H1 (cell line): ENCODE measurements around the gene NMRAL1.

ENCODE experiments used
- BCL11A ChIP-seq, 2 experiments: IDR thresholded peaks; one replicate each; pipeline ENCODE4 v1.6.1; 2011; ENCODE audit warnings: low read depth in 2 of 2, low read length in 2 of 2, mild to moderate bottlenecking in 2 of 2
- JUN ChIP-seq: IDR thresholded peaks from 2 replicates; pipeline ENCODE4 v1.6.1; 2011; ENCODE audit warnings: low read depth, mild to moderate bottlenecking, improper control_type of control experiment, low read length
- KDM5A ChIP-seq: fragments of 200-600 bp; IDR thresholded peaks from 2 replicates; pipeline ENCODE4 v1.7.1; 2012; ENCODE audit warnings: mild to moderate bottlenecking, low read length, inconsistent platforms, mixed read lengths
- NRF1 ChIP-seq: IDR thresholded peaks from 2 replicates; pipeline ENCODE4 v1.6.1; 2011; ENCODE audit warnings: mild to moderate bottlenecking, low read depth, low read length, improper control_type of control experiment
- POLR2A ChIP-seq, 2 experiments: IDR thresholded peaks; 1 replicate in 1 of 2; 2 replicates in 1 of 2; pipeline ENCODE4 v1.6.1; 2011; ENCODE audit warnings: low read depth in 2 of 2, low read length in 2 of 2, mild to moderate bottlenecking in 2 of 2; ENCODE audit errors: control extremely low read depth in 1 of 2
- POLR2AphosphoS5 ChIP-seq: IDR thresholded peaks from 2 replicates; pipeline ENCODE4 v1.6.1; 2011; ENCODE audit warnings: low read depth, low read length
- SIN3A ChIP-seq, 2 experiments: IDR thresholded peaks in 1 of 2; conservative IDR thresholded peaks in 1 of 2; 2 replicates each; pipeline ENCODE4 v1.6.1; 2011 to 2012; ENCODE audit warnings: low read length in 2 of 2, improper control_type of control experiment in 1 of 2, low read depth in 1 of 2, mild to moderate bottlenecking in 1 of 2
- TAF1 ChIP-seq: IDR thresholded peaks from 2 replicates; pipeline ENCODE4 v1.6.1; 2011; ENCODE audit warnings: mild to moderate bottlenecking, low read depth, low read length
- TCF12 ChIP-seq: IDR thresholded peaks from 2 replicates; pipeline ENCODE4 v1.6.1; 2011; ENCODE audit warnings: low read depth, mild to moderate bottlenecking, low read length
- TEAD4 ChIP-seq: IDR thresholded peaks from 2 replicates; pipeline ENCODE4 v1.6.1; 2012; ENCODE audit warnings: low read depth, low read length, inconsistent platforms, mixed read lengths
- TF ChIP-seq, protein P1 (sequence below), 3 experiments: IDR thresholded peaks; 1 replicate in 2 of 3; 2 replicates in 1 of 3; pipeline versions ENCODE4 v1.5.1 to v1.6.1; 2011; ENCODE audit warnings: low read length in 3 of 3, mild to moderate bottlenecking in 3 of 3, inconsistent platforms in 2 of 3, low read depth in 1 of 3, moderate library complexity in 1 of 3; ENCODE audit not compliant: insufficient read depth in 1 of 3; ENCODE audit errors: control extremely low read depth in 1 of 3
- TF ChIP-seq, protein P2 (sequence below): IDR thresholded peaks from 2 replicates; pipeline ENCODE4 v1.6.1; 2012; ENCODE audit warnings: inconsistent platforms

DNA sequence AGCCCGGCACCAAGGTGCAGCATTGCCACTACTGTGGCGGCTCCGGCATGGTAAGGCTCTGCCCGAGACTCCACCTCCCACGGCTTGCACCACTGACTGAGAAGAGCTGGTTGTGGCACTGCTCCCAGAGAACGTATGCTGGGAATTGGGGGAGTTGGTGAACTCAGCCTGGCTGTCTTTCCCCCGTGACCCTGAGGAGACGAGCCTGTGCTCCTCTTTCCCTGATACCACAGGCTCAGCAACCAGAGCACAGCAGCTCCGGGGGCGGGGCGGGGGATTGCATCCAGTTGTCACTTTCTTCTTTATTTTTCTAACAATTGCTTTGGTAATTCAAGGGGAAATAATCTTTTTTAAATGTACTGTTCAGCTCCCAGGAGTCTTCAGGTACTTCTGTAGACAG is 32.1 kb downstream of the NMRAL1 start:
- TF ChIP-seq BCL11A (IDR thresholded peaks at IDR 0.05; ENCODE audit: low read depth in 2 of 2, low read length in 2 of 2) (no peak), JUN (no peak), NRF1 (no peak), TCF12 (no peak), POLR2AphosphoS5 (no peak), TAF1 (no peak), TEAD4 (no peak), SIN3A (conservative IDR thresholded peaks at IDR 0.05 in 1 of 2, IDR thresholded peaks at IDR 0.05 in 1 of 2; ENCODE audit: low read depth in 1 of 2, low read length in 2 of 2) (no peak), KDM5A (no peak), POLR2A (IDR thresholded peaks at IDR 0.05; ENCODE audit: control extremely low read depth in 1 of 2, low read depth in 2 of 2, low read length in 2 of 2) (no peak)
- TF ChIP-seq, protein P1, sequence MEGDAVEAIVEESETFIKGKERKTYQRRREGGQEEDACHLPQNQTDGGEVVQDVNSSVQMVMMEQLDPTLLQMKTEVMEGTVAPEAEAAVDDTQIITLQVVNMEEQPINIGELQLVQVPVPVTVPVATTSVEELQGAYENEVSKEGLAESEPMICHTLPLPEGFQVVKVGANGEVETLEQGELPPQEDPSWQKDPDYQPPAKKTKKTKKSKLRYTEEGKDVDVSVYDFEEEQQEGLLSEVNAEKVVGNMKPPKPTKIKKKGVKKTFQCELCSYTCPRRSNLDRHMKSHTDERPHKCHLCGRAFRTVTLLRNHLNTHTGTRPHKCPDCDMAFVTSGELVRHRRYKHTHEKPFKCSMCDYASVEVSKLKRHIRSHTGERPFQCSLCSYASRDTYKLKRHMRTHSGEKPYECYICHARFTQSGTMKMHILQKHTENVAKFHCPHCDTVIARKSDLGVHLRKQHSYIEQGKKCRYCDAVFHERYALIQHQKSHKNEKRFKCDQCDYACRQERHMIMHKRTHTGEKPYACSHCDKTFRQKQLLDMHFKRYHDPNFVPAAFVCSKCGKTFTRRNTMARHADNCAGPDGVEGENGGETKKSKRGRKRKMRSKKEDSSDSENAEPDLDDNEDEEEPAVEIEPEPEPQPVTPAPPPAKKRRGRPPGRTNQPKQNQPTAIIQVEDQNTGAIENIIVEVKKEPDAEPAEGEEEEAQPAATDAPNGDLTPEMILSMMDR (IDR thresholded peaks at IDR 0.05; ENCODE audit: control extremely low read depth in 1 of 3, insufficient read depth in 1 of 3, low read depth in 1 of 3, low read length in 3 of 3): no peak
- TF ChIP-seq, protein P2, sequence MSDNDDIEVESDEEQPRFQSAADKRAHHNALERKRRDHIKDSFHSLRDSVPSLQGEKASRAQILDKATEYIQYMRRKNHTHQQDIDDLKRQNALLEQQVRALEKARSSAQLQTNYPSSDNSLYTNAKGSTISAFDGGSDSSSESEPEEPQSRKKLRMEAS: no peak
